Measurements from ENCODE around the gene FADS2. TPM values are rescaled to one million over a fixed set of nuclear protein-coding genes. Genes with fewer than 3 reads are reported as not detected.

Gene FADS2
- total RNA-seq, 1 experiment from 2014 or later, result 20.6 TPM

- POLR2A ChIA-PET, result no interaction called here
- BruUV-seq (replicated peaks), result no TSS peak
- no peaks in the 10 kb centered on the region for H3K9me3 Mint-ChIP-seq (ENCODE audit: unreplicated experiment)
- TF ChIP-seq CTCF (IDR thresholded peaks at IDR 0.05; ENCODE audit: unreplicated experiment), result no peak
- intact Hi-C loops (cut with micrococcal nuclease), result no loop called here
- no peak for DNase-seq (ENCODE audit: unreplicated experiment)
- no peak overlapping the region for H3K27ac Mint-ChIP-seq (ENCODE audit: low read depth, unreplicated experiment)
- H3K4me1 Mint-ChIP-seq (ENCODE audit: insufficient read depth, unreplicated experiment), result peaks cover 8% of the 10 kb centered on the region
- CTCF ChIA-PET, result interaction anchor here (0.5 to 1.4 kb wide), 5 partner anchors 12 to 216 kb away, joined by 3 to 6 read pairs (median 3); no protein-coding TSS in a partner anchor
- H3K36me3 Mint-ChIP-seq (ENCODE audit: insufficient read depth, unreplicated experiment), result peaks cover 12% of the 10 kb centered on the region
- H3K27me3 Mint-ChIP-seq (ENCODE audit: insufficient read depth, unreplicated experiment), result no peaks in the 10 kb centered on the region
- no peak overlapping the region for H3K4me3 Mint-ChIP-seq (ENCODE audit: unreplicated experiment)
Measured at GRCh38 chr11:61866231-61866957, 38.3 kb downstream of the FADS2 start.

- intact Hi-C loops (cut with micrococcal nuclease), result no loop called here
- Mint-ChIP-seq H3K9me3 (ENCODE audit: unreplicated experiment) (no peaks in the 10 kb centered on the region), H3K36me3 (ENCODE audit: insufficient read depth, unreplicated experiment) (peaks cover 10% of the 10 kb centered on the region), H3K27ac (ENCODE audit: low read depth, unreplicated experiment) (no peak overlapping the region), H3K27me3 (ENCODE audit: insufficient read depth, unreplicated experiment) (no peaks in the 10 kb centered on the region), H3K4me3 (ENCODE audit: unreplicated experiment) (no peak overlapping the region), H3K4me1 (ENCODE audit: insufficient read depth, unreplicated experiment) (peaks cover 9% of the 10 kb centered on the region)
- CTCF ChIA-PET, result interaction anchor here (0.6 to 1.4 kb wide), 5 partner anchors 30 to 215 kb away, joined by 3 to 6 read pairs (median 3); no protein-coding TSS in a partner anchor
- no TSS peak for BruUV-seq (replicated peaks)
- no peak for TF ChIP-seq CTCF (IDR thresholded peaks at IDR 0.05; ENCODE audit: unreplicated experiment)
- no peak for DNase-seq (ENCODE audit: unreplicated experiment)
- POLR2A ChIA-PET, result interaction anchor here (0.7 kb wide), 1 partner anchor 46 kb away, joined by 3 read pairs; no protein-coding TSS in a partner anchor
Measured at GRCh38 chr11:61866958-61867343, 38.9 kb downstream of the FADS2 start.

- no peak overlapping the region for H3K4me3 Mint-ChIP-seq (ENCODE audit: unreplicated experiment)
- no TSS peak for BruUV-seq (replicated peaks)
- CTCF ChIA-PET, result interaction anchor here (1.0 to 3.5 kb wide), 5 partner anchors 8 to 240 kb away, joined by 4 to 24 read pairs (median 8); no protein-coding TSS in a partner anchor
- no peak for TF ChIP-seq CTCF (IDR thresholded peaks at IDR 0.05; ENCODE audit: unreplicated experiment)
- intact Hi-C loops (cut with micrococcal nuclease), result no loop called here
- no peaks in the 10 kb centered on the region for H3K27me3 Mint-ChIP-seq (ENCODE audit: insufficient read depth, unreplicated experiment)
- no peaks in the 10 kb centered on the region for H3K36me3 Mint-ChIP-seq (ENCODE audit: insufficient read depth, unreplicated experiment)
- no peaks in the 10 kb centered on the region for H3K9me3 Mint-ChIP-seq (ENCODE audit: unreplicated experiment)
- H3K4me1 Mint-ChIP-seq (ENCODE audit: insufficient read depth, unreplicated experiment), result peaks cover 9% of the 10 kb centered on the region
- DNase-seq (ENCODE audit: unreplicated experiment), result no peak
- POLR2A ChIA-PET, result no interaction called here
- H3K27ac Mint-ChIP-seq (ENCODE audit: low read depth, unreplicated experiment), result no peak overlapping the region
Measured at GRCh38 chr11:61868571-61869428, 40.7 kb downstream of the FADS2 start.

GRCh38 chr11:61869429-61869707 lies 41.3 kb downstream of the FADS2 start:
- H3K4me1 Mint-ChIP-seq (ENCODE audit: insufficient read depth, unreplicated experiment), result peaks cover 14% of the 10 kb centered on the region
- CTCF ChIA-PET, result interaction anchor here (0.6 to 4.4 kb wide), 9 partner anchors 9 to 434 kb away, joined by 3 to 32 read pairs (median 8); no protein-coding TSS in a partner anchor
- POLR2A ChIA-PET, result no interaction called here
- TF ChIP-seq CTCF (IDR thresholded peaks at IDR 0.05; ENCODE audit: unreplicated experiment), result no peak
- H3K4me3 Mint-ChIP-seq (ENCODE audit: unreplicated experiment), result no peak overlapping the region
- H3K9me3 Mint-ChIP-seq (ENCODE audit: unreplicated experiment), result no peaks in the 10 kb centered on the region
- DNase-seq (ENCODE audit: unreplicated experiment), result no peak
- no peaks in the 10 kb centered on the region for H3K27me3 Mint-ChIP-seq (ENCODE audit: insufficient read depth, unreplicated experiment)
- H3K27ac Mint-ChIP-seq (ENCODE audit: low read depth, unreplicated experiment), result no peak overlapping the region
- no TSS peak for BruUV-seq (replicated peaks)
- intact Hi-C loops (cut with micrococcal nuclease), result no loop called here
- H3K36me3 Mint-ChIP-seq (ENCODE audit: insufficient read depth, unreplicated experiment), result no peaks in the 10 kb centered on the region
